Endodermal cell (in vitro differentiated cells): ENCODE measurements around the gene FKBP1B. TPM values are rescaled to one million over a fixed set of nuclear protein-coding genes. Genes with fewer than 3 reads are reported as not detected.

ENCODE experiments used
- DNase-seq: peaks from one replicate; pipeline ENCODE4 v3.0.0-alpha.2; 2017
- H3K27ac ChIP-seq: 2 replicates; pipeline ENCODE4 v1.5.1; 2013; ENCODE audit warnings: mild to moderate bottlenecking, low read depth, low read length, moderate library complexity
- H3K27me3 ChIP-seq: 2 replicates; pipeline ENCODE4 v1.6.1; 2013; ENCODE audit warnings: mild to moderate bottlenecking, low read length, moderate library complexity; ENCODE audit not compliant: insufficient read depth, control insufficient read depth, poor library complexity, severe bottlenecking
- H3K36me3 ChIP-seq: 2 replicates; pipeline ENCODE4 v1.7.0; 2013; ENCODE audit warnings: mild to moderate bottlenecking, low read length, moderate library complexity; ENCODE audit not compliant: control insufficient read depth, insufficient read depth
- H3K4me1 ChIP-seq: one replicate; pipeline ENCODE4 v1.7.0; 2013; ENCODE audit warnings: low read length; ENCODE audit not compliant: control insufficient read depth, insufficient read depth
- H3K4me3 ChIP-seq: 2 replicates; pipeline ENCODE4 v1.5.1; 2013; ENCODE audit warnings: mild to moderate bottlenecking, low read length, moderate library complexity
- H3K9ac ChIP-seq: 2 replicates; pipeline ENCODE4 v1.6.1; 2013; ENCODE audit warnings: mild to moderate bottlenecking, low read length, moderate library complexity; ENCODE audit not compliant: poor library complexity, severe bottlenecking; ENCODE audit errors: extremely low read depth
- H3K9me3 ChIP-seq: 2 replicates; pipeline ENCODE4 v1.6.1; 2013; ENCODE audit warnings: mild to moderate bottlenecking, low read length, moderate library complexity; ENCODE audit not compliant: control insufficient read depth
- H3K27ac Mint-ChIP-seq: 2 replicates; pipeline ENCODE4 v1.8.0; 2020; ENCODE audit warnings: mixed read lengths
- H3K27me3 Mint-ChIP-seq: 2 replicates; pipeline ENCODE4 v1.8.0; 2021; ENCODE audit warnings: mild to moderate bottlenecking, mixed read lengths; ENCODE audit not compliant: insufficient read depth
- H3K36me3 Mint-ChIP-seq: 2 replicates; pipeline ENCODE4 v1.8.0; 2020; ENCODE audit warnings: low read depth, mixed read lengths
- H3K4me1 Mint-ChIP-seq: 2 replicates; pipeline ENCODE4 v1.8.0; 2020; ENCODE audit warnings: mixed read lengths
- H3K4me3 Mint-ChIP-seq: 2 replicates; pipeline ENCODE4 v1.8.0; 2020; ENCODE audit warnings: mild to moderate bottlenecking, moderate library complexity, mixed read lengths
- H3K9me3 Mint-ChIP-seq: 2 replicates; pipeline ENCODE4 v1.8.0; 2020; ENCODE audit warnings: mild to moderate bottlenecking, mixed read lengths
- WGBS, 2 experiments: methylation state at CpG; one replicate each; pipeline versions ENCODE4 v1.1.5 to v1.1.7; 2013; ENCODE audit warnings: missing lambda C conversion rate in 2 of 2, mixed read lengths in 1 of 2; ENCODE audit not compliant: insufficient coverage in 1 of 2, insufficient read length in 1 of 2; 5-methylcytosine and 5-hydroxymethylcytosine counted together
- total RNA-seq, 2 donors: library from RNA; stranded (reverse); fragmentation: NEBNext Ultra II Directional in 1 of 2; extraction: Animal tissue kit (Norgen Biotek cat#: 25700) in 1 of 2; gene quantifications; 2 replicates in 1 of 2; 3 replicates in 1 of 2; pipeline ENCODE4 v1.2.1, GENCODE V29; 2021
- TF ChIP-seq, protein P1 (sequence below): fragments of 200-600 bp; sonication (generic); conservative IDR thresholded peaks from 2 replicates; pipeline ENCODE4 v1.5.0; 2021; ENCODE audit warnings: antibody characterized with exemption, mild to moderate bottlenecking

Gene FKBP1B
- total RNA-seq, 2 donors from 2014 or later = 35.3 to 39.0 TPM

DNA sequence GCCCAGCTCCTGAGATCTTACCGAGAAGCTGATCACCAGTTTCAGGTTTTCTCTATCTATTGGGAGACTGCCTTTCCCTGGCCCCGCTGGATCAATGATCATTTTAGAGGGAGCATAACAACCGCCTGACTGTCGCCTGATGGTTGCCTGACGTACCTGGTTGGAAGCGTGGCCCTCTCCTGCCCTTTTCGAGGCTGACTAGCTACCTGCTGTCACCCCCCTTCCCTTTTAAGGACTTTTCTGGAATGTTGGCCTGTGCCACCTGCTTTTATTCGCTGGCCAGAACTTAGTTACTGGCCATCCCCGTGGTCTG is 40.2 kb upstream of the FKBP1B start:
- H3K27me3 ChIP-seq = peaks cover 25% of the 10 kb centered on the region
- TF ChIP-seq, protein P1, sequence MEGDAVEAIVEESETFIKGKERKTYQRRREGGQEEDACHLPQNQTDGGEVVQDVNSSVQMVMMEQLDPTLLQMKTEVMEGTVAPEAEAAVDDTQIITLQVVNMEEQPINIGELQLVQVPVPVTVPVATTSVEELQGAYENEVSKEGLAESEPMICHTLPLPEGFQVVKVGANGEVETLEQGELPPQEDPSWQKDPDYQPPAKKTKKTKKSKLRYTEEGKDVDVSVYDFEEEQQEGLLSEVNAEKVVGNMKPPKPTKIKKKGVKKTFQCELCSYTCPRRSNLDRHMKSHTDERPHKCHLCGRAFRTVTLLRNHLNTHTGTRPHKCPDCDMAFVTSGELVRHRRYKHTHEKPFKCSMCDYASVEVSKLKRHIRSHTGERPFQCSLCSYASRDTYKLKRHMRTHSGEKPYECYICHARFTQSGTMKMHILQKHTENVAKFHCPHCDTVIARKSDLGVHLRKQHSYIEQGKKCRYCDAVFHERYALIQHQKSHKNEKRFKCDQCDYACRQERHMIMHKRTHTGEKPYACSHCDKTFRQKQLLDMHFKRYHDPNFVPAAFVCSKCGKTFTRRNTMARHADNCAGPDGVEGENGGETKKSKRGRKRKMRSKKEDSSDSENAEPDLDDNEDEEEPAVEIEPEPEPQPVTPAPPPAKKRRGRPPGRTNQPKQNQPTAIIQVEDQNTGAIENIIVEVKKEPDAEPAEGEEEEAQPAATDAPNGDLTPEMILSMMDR = no peak
- Mint-ChIP-seq H3K36me3 (peaks cover 3% of the 10 kb centered on the region), H3K4me3 (peak overlapping the region; percentile 51), H3K9me3 (no peaks in the 10 kb centered on the region), H3K27ac (peak overlapping the region; percentile 17), H3K27me3 (peaks cover 24% of the 10 kb centered on the region), H3K4me1 (peaks cover 5% of the 10 kb centered on the region)
- H3K4me1 ChIP-seq = no peaks in the 10 kb centered on the region
- 78 to 83% methylated on average over 8 to 9 of the region's 9 CpGs for WGBS, 2 experiments
- H3K9me3 ChIP-seq = no peaks in the 10 kb centered on the region
- H3K36me3 ChIP-seq = no peaks in the 10 kb centered on the region
- H3K4me3 ChIP-seq = peak overlapping the region; percentile 71
- no peak for DNase-seq
- no peak overlapping the region for H3K27ac ChIP-seq
- H3K9ac ChIP-seq = no peak overlapping the region

DNA sequence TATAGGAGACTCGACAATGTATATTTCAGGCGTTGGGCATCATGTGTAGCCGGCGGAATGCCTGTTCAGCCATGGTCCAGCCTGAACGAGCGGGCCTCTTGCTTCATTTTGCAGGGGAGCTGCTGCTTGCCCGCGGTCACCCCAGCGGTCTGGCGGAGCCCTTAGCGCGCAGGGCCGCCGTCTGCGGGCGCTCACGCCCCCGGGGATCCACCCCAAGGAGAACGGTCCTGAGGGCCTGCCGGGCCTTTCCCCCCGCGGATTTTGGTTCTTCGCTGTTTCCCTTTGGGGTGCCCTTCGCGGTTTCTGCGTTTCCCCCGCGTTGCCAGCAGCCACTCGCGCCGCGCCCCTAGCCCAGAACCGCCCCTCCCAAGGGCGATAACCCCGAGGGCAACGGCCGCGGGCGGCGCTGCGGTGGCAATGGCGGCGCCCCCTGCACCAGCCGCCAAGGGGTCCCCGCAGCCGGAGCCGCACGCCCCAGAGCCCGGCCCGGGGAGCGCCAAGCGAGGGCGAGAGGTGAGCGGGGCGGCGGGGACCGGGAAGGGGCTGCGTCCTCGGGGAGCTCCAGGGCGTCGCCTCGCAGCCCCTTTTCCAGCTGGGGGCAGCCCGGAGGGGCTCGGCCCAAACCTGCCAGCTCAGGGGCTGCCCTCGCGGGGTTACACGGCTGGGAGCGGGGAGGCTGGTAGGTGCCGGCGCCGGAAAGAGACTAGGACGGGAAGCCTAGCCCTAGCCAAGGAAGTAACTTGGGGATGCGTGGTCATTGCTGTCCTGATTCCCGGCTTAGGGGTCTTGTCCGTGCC is 39.7 kb upstream of the FKBP1B start, which contains the start of gene MFSD2B:
TSS of gene MFSD2B (plus strand) at position 406 of the 797 bp plus-strand sequence. CDS start at position 418, 12 bp downstream.
- Histone ChIP-seq H3K9me3 (no peaks in the 10 kb centered on the region), H3K27me3 (peaks cover 25% of the 10 kb centered on the region), H3K27ac (no peak within 1 kb of the TSS), H3K4me3 (peak within 1 kb of the TSS; percentile 71), H3K36me3 (no peaks in the 10 kb centered on the region), H3K9ac (peak within 1 kb of the TSS; percentile 20), H3K4me1 (no peaks in the 10 kb centered on the region)
- Mint-ChIP-seq H3K27me3 (peaks cover 24% of the 10 kb centered on the region), H3K27ac (peak within 1 kb of the TSS; percentile 17), H3K4me1 (peaks cover 5% of the 10 kb centered on the region), H3K4me3 (peak within 1 kb of the TSS; percentile 51), H3K36me3 (peaks cover 3% of the 10 kb centered on the region), H3K9me3 (no peaks in the 10 kb centered on the region)
- WGBS, 2 experiments = 18 to 44% methylated on average over 13 to 75 of the region's 75 CpGs
- peak; percentile 62 for DNase-seq
- TF ChIP-seq, protein P1 = peak; percentile 35

DNA sequence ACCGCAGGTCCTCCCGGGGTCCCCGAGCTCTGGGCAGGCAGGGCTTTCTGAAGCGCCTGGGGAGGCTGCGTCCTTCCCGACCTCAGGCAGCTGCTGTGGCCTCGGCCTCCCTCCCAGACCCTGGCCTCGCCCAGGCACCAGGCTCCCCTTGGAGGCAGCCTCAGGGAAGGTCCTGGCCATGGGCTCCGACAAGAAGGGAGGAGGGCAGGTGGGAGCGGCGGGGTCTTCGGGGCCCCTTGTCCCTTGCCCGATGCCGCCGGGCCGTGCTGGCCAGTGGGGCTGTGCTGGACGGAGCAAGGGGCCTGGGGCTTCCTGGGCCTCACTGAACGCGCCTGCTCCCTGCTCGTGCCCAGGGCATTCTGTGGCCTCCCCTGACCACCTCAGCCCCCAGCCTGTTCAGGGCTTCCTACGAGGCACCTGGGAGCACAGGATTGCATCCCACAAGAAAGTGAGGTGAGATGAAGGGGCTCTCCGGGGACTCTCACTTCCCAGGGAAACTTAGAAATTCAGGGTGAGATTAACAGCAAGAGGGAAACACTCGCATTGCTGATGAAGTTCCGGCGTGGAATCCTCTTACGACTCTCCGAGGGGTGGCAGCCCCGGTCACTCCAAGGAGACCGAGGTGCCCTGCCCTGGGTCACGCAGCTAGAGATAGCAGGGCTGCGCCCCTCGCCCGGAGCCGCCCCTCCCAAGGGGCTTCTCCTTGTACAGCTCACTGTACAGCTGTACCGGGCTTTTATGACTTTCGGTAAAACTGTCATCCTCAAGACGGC is 38.9 kb upstream of the FKBP1B start:
- Histone ChIP-seq H3K4me1 (no peaks in the 10 kb centered on the region), H3K27ac (no peak overlapping the region), H3K27me3 (peaks cover 25% of the 10 kb centered on the region), H3K9me3 (no peaks in the 10 kb centered on the region), H3K9ac (peak overlapping the region; percentile 20), H3K36me3 (no peaks in the 10 kb centered on the region), H3K4me3 (peak overlapping the region; percentile 71)
- Mint-ChIP-seq H3K9me3 (no peaks in the 10 kb centered on the region), H3K27ac (no peak overlapping the region), H3K27me3 (peaks cover 24% of the 10 kb centered on the region), H3K36me3 (peaks cover 3% of the 10 kb centered on the region), H3K4me1 (peaks cover 5% of the 10 kb centered on the region), H3K4me3 (peak overlapping the region; percentile 51)
- DNase-seq = peak; percentile 75
- WGBS, 2 experiments = 85 to 90% methylated on average over 17 to 37 of the region's 37 CpGs
- TF ChIP-seq, protein P1 = no peak
